CD4-positive, alpha-beta T cell treated with Interleukin-6 for 4 hours (primary cell): ENCODE measurements around the gene CFAP65.

Experiments
- DNase-seq: peaks from one replicate; pipeline ENCODE4 v3.0.0-alpha.2; 2020; ENCODE audit warnings: mixed read lengths

Gene CFAP65

DNA sequence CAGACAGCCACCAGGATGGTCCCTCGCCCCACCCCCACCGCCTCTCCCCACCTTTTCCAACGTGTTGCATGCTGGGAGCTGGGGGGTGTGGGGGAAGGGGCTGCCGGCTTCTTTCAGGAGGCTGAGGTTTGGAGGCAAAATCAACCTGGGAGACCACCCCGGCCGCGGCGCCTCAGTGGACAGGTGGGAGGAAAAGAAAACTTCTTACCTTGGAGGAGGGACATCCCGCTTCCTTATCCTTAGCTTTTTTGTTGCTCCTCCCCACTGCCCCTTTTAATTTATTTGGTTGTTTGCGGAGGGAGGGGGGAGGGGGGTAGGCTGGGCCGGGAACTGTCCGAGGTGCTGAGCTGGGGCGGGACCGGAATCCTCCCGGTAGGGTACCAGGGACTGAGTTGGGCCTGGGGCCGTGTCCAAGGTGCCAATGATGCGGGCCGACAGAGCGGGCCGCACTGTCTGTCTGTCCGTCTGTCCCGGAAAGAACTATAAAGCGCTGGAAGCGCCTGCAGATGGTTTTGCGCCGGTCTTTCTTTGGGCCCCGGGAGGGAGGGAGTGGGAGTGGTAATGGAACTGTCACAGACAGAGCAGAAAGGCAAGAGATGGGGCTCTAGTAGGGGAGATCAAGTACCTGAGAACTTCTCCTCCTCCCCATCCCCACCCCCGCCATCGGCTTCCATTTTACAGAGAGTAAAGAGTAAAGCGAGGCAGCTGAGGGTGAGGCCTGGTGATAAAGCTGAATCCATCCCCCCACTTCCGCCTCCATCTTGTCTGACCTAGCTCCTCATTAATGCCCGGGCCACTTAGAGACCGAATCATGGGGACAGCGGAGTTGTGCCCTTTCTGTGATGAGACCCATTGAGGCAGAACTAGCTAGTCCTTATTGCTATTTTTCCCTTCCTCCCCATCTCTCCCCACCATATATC, 79.4 kb downstream of the CFAP65 start:
- no peak for DNase-seq

DNA sequence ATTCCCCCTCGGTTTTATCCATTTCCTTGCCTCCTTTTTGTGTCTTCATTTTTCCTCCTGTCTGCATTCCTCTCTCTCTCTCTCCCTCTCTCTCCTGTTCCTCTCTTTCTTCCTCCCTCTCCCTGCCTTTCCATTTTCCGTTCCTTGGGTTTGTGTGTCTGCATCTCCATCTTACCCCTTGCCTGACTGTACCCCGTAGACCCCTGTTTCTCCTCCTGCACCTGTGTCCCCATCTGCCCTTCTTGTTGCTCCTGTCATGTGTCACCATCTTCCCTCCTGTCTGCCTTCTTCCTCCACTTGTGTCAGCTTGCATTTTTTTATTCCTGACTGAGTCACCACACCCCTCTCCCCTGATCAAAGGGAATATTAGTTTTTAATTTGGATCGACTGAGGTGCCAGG, 80.1 kb downstream of the CFAP65 start:
- DNase-seq, result no peak

DNA sequence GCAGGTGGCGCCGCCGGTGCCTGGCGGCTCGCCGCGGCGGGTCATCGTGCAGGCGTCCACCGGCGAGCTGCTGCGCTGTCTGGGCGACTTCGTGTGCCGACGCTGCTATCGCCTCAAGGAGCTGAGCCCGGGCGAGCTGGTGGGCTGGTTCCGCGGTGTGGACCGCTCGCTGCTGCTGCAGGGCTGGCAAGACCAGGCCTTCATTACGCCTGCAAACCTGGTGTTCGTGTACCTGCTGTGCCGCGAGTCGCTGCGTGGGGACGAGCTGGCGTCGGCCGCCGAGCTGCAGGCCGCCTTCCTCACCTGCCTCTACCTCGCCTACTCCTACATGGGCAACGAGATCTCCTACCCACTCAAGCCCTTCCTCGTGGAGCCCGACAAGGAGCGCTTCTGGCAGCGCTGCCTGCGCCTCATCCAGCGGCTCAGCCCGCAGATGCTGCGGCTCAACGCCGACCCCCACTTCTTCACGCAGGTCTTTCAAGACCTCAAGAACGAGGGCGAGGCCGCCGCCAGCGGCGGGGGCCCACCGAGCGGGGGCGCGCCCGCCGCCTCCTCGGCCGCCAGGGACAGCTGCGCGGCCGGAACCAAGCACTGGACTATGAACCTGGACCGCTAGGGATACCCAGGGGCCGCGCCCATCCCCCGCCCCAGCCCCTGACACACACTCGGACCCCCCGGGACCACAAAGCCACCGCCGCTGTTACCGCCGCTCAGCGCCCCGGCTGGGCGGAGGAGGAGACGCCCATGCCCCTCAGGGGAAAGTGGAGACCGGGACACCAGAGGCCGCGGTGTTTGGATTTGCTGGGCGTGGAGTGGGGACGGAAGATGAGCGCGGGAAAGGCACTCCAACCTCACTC, 80.8 kb downstream of the CFAP65 start:
- DNase-seq, result no peak

DNA sequence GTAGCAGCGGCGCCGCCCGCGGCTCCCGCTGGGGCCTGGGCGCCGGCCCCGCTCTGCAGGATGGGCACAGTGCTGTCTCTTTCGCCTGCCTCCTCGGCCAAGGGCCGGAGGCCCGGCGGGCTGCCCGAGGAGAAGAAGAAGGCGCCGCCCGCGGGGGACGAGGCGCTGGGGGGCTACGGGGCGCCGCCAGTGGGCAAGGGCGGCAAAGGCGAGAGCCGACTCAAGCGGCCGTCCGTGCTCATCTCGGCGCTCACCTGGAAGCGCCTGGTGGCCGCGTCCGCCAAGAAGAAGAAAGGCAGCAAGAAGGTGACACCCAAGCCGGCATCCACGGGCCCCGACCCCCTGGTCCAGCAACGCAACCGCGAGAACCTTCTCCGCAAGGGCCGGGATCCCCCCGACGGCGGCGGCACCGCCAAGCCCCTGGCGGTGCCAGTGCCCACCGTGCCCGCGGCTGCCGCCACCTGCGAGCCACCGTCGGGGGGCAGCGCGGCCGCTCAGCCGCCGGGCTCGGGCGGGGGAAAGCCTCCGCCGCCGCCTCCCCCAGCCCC, 81.5 kb downstream of the CFAP65 start:
- DNase-seq, result no peak

DNA sequence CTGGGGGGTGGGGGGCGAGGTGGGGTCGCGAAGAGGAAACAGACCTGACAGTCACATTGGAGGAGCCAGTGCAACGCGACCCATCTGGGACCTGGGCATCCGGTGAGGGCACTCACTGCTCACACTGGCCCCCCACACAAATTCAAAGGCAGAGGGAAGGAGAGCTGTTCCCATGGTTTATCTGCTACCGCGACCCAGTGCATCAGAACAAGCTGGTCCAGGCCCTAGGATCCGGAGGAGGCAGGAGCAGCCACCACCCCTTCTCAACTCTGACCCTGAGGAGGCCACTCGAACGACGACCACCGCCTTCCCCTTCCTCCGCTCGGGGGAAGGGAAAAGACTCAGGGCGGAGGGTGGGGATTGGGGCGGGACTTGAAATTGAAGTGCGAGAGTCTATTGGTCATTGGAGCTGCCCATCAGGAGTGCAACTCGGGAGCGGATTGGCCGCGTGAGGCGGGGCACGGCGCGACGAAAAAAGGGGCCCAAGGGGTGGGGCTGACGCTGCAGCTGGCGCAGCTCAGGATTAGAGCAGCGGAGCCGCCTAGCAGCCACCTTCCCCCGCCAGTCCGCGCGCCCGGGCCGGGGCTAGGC, 82.1 kb downstream of the CFAP65 start, which contains the start of gene CDK5R2:
Gene CDK5R2, plus strand, starts transcription at position 526 of the 591 bp plus-strand sequence. CDS start 155 bp downstream, outside the sequence.
- peak; percentile 57 for DNase-seq

DNA sequence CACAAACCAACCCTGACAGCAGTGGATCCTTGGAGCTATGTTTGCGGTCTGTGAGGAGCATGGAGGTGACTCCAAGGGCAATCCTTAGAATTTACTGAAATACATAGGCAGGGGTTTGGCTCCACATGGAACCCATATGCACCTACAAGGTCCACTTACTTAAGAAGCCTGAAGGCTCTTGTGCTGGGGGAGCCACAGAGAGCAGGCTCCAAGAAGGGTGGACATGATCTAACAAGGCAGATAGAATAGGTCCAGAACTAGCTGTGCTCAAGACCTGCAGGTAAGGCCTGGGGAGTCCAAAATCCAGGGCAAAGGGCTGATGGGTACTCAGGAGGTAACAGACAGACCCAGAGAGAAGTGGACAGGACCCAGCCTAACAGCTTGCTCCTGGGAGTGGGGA, 83.0 kb downstream of the CFAP65 start:
- DNase-seq, result no peak

DNA sequence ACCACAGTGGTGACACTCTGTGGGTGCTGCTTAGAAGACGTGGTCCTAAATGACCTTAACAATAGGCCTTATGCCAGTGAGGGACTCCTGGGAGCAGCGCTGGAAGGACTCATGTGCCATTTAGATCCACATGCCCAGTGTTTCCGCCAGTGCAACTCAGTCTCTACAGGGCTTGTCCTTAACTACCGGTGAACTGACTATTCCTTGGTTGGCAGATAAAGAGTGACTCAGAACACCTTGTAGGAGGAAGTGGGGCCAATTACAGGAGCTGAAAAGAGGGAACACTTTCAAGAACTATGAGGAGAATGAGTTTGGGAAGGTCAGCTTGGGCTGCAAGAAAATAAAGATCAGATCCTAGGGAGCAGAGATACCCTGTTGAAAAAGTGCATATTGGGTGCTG, 83.6 kb downstream of the CFAP65 start:
- DNase-seq, result no peak

DNA sequence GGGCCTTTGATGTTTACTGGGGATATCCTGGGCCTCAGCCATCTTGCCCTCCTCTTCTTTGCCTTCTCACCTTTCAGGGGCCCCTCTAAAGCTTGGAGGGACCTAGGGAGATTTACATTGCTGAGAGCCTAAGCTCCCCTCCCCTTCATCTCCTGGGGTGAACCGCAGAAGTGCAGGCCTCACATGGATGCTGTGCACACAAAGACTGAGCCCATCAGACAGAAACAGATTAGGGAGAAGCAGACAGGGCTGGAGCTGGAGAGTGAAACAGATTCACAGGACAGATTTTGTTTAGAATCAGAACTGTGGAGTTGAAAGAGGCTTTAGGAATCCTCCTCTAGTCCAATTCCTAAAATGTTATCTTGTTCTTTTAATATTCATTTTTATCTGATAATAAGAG, 85.3 kb downstream of the CFAP65 start:
- DNase-seq, result no peak

DNA sequence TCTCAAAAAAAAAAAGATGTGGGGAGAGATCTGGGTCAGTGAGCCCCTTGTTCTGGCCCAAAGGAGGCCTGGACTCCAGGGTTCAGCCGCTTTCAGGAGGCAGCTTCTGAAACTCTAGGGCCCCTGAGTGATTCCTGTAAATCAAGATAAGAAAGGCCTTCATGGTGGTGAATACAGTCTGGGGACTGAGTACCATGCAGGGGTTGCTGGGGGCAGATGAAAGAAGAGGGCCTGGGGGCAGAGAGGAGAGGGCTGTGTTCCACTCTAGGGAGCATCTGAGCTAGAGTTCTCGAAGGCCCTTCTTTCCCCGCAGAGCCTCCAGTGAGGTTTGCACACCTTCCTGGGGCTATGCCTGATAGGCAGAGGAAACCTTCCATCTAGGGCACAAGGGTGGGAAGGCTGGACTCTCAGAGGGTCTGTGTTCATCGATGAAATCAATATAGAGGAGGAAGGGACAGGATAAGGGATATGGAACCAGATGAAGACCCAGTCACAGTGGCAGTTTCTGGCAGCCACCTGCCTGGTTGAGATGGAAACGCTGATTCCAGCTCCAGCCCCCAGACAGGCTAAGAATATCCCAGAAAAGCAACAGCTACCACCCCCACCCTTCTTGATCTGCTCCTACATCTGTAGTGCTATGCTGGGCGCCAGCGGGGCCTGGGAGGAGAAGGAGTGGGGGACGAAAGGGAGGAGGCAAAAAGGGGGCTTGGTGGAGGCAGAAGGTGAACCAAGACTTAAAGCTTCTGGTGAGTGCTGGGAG, 86.6 kb downstream of the CFAP65 start:
- no peak for DNase-seq

DNA sequence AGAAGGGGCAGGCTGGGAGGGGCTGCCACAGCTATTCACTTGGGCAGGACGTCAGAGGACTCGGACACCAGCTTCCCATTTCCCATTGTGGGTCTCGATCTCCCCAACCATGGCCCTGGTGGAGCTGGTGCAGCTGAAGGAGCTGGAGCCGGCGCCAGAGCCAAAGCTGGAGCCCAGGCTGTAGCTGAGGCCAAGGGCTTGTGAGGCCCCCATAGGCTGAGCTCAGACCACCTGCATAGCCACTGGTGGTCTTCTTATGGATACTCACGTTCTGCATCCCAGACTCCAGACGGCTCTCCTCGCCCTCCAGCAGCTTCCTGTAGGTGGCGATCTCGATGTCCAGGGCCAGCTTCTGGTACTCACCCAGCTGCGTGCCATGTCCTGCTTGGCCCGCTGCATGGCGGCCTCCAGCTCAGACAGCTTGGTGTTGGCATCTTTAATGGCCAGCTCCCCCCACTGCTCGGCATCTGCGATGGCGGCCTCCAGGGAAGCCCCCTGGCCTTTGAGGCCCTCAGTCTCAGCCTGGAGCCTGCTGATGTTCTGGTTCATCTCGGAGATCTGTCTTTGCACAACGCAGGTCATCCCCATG, 87.9 kb downstream of the CFAP65 start:
- DNase-seq, result no peak
